ENCODE measurements around the gene PTPRN2. TPM values are rescaled to one million over a fixed set of nuclear protein-coding genes. Genes with fewer than 3 reads are reported as not detected.

The PTPRN2 gene
- total RNA-seq, 1 experiment from 2014 or later = 2.1 TPM

DNA sequence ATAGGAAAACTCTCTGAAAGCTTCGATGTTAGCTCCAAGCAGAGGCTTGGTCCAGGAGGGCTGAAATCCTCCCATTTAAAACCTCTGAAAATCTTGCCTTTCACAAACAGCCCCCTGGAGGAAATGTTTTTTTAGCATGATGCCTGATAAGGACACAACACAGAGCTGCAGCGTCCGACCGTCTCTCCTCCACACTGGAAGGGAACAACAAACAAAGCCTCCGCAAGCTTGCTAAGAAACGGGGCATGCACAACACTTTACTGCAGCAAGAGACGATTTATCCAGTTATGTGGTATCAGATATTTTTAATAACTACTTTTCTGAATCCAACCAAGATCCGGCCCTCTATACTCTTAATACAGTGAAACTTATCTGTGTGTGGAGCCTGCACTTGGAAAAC is 182.3 kb downstream of the PTPRN2 start:
- CTCF ChIA-PET = no interaction called here

More for the DNA sequence above, 182.3 kb downstream of the PTPRN2 start:
- no peaks in the 10 kb centered on the region for H3K36me3 ChIP-seq (ENCODE audit: control insufficient read depth in 1 of 2, insufficient read depth in 2 of 2, low read length in 2 of 2)
- H2AFZ ChIP-seq (ENCODE audit: low read depth, low read length, poor library complexity, severe bottlenecking) = no peak overlapping the region
- no peak overlapping the region for H3K4me2 ChIP-seq (ENCODE audit: low read length)
- no peak overlapping the region for H3K9ac ChIP-seq (ENCODE audit: low read length)
- ChIA-PET POLR2A (no interaction called here), RAD21 (ENCODE audit: low non-redundant PET in 1 of 2, low total read pairs in 2 of 2, uncharacterized antibody in 2 of 2, unreplicated experiment in 2 of 2) (no interaction called here)
- H3K27me3 ChIP-seq (ENCODE audit: insufficient read depth, low read length) = no peaks in the 10 kb centered on the region
- DNase-seq (ENCODE audit: low read depth, low spot score) = no peak
- no peak for TF ChIP-seq ATF3 (IDR thresholded peaks at IDR 0.05)
- TF ChIP-seq, protein P1, sequence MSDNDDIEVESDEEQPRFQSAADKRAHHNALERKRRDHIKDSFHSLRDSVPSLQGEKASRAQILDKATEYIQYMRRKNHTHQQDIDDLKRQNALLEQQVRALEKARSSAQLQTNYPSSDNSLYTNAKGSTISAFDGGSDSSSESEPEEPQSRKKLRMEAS (IDR thresholded peaks at IDR 0.05) = no peak
- no peak for TF ChIP-seq REST (IDR thresholded peaks at IDR 0.05; ENCODE audit: low read depth)
- TF ChIP-seq TCF7L2 (IDR thresholded peaks at IDR 0.05; ENCODE audit: borderline replicate concordance, extremely low read depth, insufficient read depth, insufficient read length) = no peak
- TF ChIP-seq ZNF274 (IDR thresholded peaks at IDR 0.05; ENCODE audit: low read depth, low read length) = no peak
- no peak for TF ChIP-seq CEBPB (IDR thresholded peaks at IDR 0.05; ENCODE audit: low read depth)
- TF ChIP-seq POLR2A (IDR thresholded peaks at IDR 0.05; ENCODE audit: borderline replicate concordance, extremely low read depth, insufficient read depth, insufficient read length) = no peak
- no peak for TF ChIP-seq SRF (IDR thresholded peaks at IDR 0.05; ENCODE audit: low read depth)
- no peak for TF ChIP-seq SIN3A (IDR thresholded peaks at IDR 0.05; ENCODE audit: low read depth)
- no peak for TF ChIP-seq EZH2 (IDR thresholded peaks at IDR 0.05)
- TF ChIP-seq YY1 (IDR thresholded peaks at IDR 0.05; ENCODE audit: extremely low read depth, insufficient replicate concordance, low read depth, low read length) = no peak
- ATAC-seq = no peak
- intact Hi-C loops (cut with micrococcal nuclease) = no loop called here
- no TSS peak for BruUV-seq (replicated peaks)
- H3K4me1 ChIP-seq (ENCODE audit: control insufficient read depth in 1 of 2, insufficient read depth in 2 of 2, low read length in 2 of 2) = no peaks in the 10 kb centered on the region
- no peak overlapping the region for H3K4me3 ChIP-seq (replicated peaks in 1 of 2; ENCODE audit: low read depth in 1 of 2, low read length in 2 of 2)
- no peaks in the 10 kb centered on the region for H3K79me2 ChIP-seq (ENCODE audit: insufficient read depth, low read length)
- no peaks in the 10 kb centered on the region for H3K9me3 ChIP-seq (ENCODE audit: control insufficient read depth in 1 of 2, insufficient read depth in 1 of 2, low read depth in 1 of 2, low read length in 2 of 2)
- no peak overlapping the region for H3K27ac ChIP-seq (ENCODE audit: low read depth, low read length)
- no peaks in the 10 kb centered on the region for H4K20me1 ChIP-seq (ENCODE audit: insufficient read depth)
- H3K9me2 ChIP-seq (ENCODE audit: insufficient read depth) = no peaks in the 10 kb centered on the region
